Glutamatergic neuron (in vitro differentiated cells): Measurements from ENCODE around the gene FARSB. TPM values are rescaled to one million over a fixed set of nuclear protein-coding genes. Genes with fewer than 3 reads are reported as not detected.

Experiments used
- DNase-seq: peaks from one replicate; pipeline ENCODE4 v3.0.0; 2022
- H3K27ac Mint-ChIP-seq: one replicate; pipeline ENCODE4 v1.8.0; 2020; ENCODE audit warnings: mild to moderate bottlenecking, mixed read lengths, inconsistent platforms; ENCODE audit not compliant: unreplicated experiment
- H3K27me3 Mint-ChIP-seq: one replicate; pipeline ENCODE4 v1.8.0; 2020; ENCODE audit warnings: mild to moderate bottlenecking, moderate library complexity, mixed read lengths, inconsistent platforms; ENCODE audit not compliant: unreplicated experiment
- H3K36me3 Mint-ChIP-seq: one replicate; pipeline ENCODE4 v1.8.0; 2020; ENCODE audit warnings: mild to moderate bottlenecking, mixed read lengths, inconsistent platforms; ENCODE audit not compliant: unreplicated experiment
- H3K4me1 Mint-ChIP-seq: one replicate; pipeline ENCODE4 v1.8.0; 2020; ENCODE audit warnings: mild to moderate bottlenecking, low read depth, mixed read lengths, inconsistent platforms; ENCODE audit not compliant: unreplicated experiment
- H3K4me3 Mint-ChIP-seq: one replicate; pipeline ENCODE4 v1.8.0; 2020; ENCODE audit warnings: mild to moderate bottlenecking, mixed read lengths, inconsistent platforms; ENCODE audit not compliant: unreplicated experiment
- H3K9me3 Mint-ChIP-seq: one replicate; pipeline ENCODE4 v1.8.0; 2020; ENCODE audit warnings: mild to moderate bottlenecking, moderate library complexity, mixed read lengths, inconsistent platforms; ENCODE audit not compliant: unreplicated experiment
- CTCF ChIP-seq: fragments of 200-600 bp; sonication (generic); IDR thresholded peaks from one replicate; pipeline ENCODE4 v1.5.0; 2021; ENCODE audit not compliant: partially characterized antibody, unreplicated experiment
- total RNA-seq: library from RNA; stranded (reverse); fragmentation: NEBNext Ultra II Directional; extraction: Animal tissue kit (Norgen Biotek cat#: 25700); gene quantifications from one replicate; pipeline ENCODE4 v1.2.1, GENCODE V29; 2021; ENCODE audit not compliant: unreplicated experiment

The FARSB gene
- total RNA-seq, 1 donor from 2014 or later: 18.8 TPM

GRCh38 chr2:222610746-222611145, 45.1 kb downstream of the FARSB start:
- H3K27ac Mint-ChIP-seq: no peak overlapping the region
- no peak overlapping the region for H3K4me3 Mint-ChIP-seq
- no peaks in the 10 kb centered on the region for H3K36me3 Mint-ChIP-seq
- H3K27me3 Mint-ChIP-seq: no peaks in the 10 kb centered on the region
- no peak for DNase-seq
- no peak for TF ChIP-seq CTCF
- H3K9me3 Mint-ChIP-seq: no peaks in the 10 kb centered on the region
- no peaks in the 10 kb centered on the region for H3K4me1 Mint-ChIP-seq

- H3K9me3 Mint-ChIP-seq: no peaks in the 10 kb centered on the region
- peaks cover 2% of the 10 kb centered on the region for H3K27me3 Mint-ChIP-seq
- no peak for TF ChIP-seq CTCF
- H3K4me1 Mint-ChIP-seq: no peaks in the 10 kb centered on the region
- no peaks in the 10 kb centered on the region for H3K36me3 Mint-ChIP-seq
- H3K4me3 Mint-ChIP-seq: no peak overlapping the region
- no peak overlapping the region for H3K27ac Mint-ChIP-seq
- DNase-seq: no peak
Observed at GRCh38 chr2:222609381-222609780, 46.5 kb downstream of the FARSB start.

GRCh38 chr2:222608081-222608480, 47.8 kb downstream of the FARSB start:
- no peak overlapping the region for H3K27ac Mint-ChIP-seq

GRCh38 chr2:222606306-222606705, 49.6 kb downstream of the FARSB start:
- H3K27me3 Mint-ChIP-seq: peaks cover 2% of the 10 kb centered on the region
- no peaks in the 10 kb centered on the region for H3K9me3 Mint-ChIP-seq
- no peak for TF ChIP-seq CTCF
- H3K27ac Mint-ChIP-seq: no peak overlapping the region
- H3K4me1 Mint-ChIP-seq: no peaks in the 10 kb centered on the region
- no peak overlapping the region for H3K4me3 Mint-ChIP-seq
- DNase-seq: no peak
- H3K36me3 Mint-ChIP-seq: no peaks in the 10 kb centered on the region

More at GRCh38 chr2:222608081-222608480, 47.8 kb downstream of the FARSB start:
- Mint-ChIP-seq H3K4me3 (no peak overlapping the region), H3K4me1 (no peaks in the 10 kb centered on the region), H3K27me3 (peaks cover 2% of the 10 kb centered on the region), H3K9me3 (no peaks in the 10 kb centered on the region), H3K36me3 (no peaks in the 10 kb centered on the region)
- no peak for TF ChIP-seq CTCF
- no peak for DNase-seq

- TF ChIP-seq CTCF: no peak
- Mint-ChIP-seq H3K4me3 (no peak overlapping the region), H3K9me3 (no peaks in the 10 kb centered on the region), H3K36me3 (no peaks in the 10 kb centered on the region), H3K27ac (no peak overlapping the region), H3K27me3 (peaks cover 2% of the 10 kb centered on the region), H3K4me1 (no peaks in the 10 kb centered on the region)
- no peak for DNase-seq
Observed at GRCh38 chr2:222604749-222605515, 51.0 kb downstream of the FARSB start.
